GM12873 (cell line): ENCODE results near the gene COL25A1.

Source experiments
- TF ChIP-seq, protein P1 (sequence below): IDR thresholded peaks from 2 replicates; pipeline ENCODE4 v1.5.1; 2012; ENCODE audit warnings: low read depth, mild to moderate bottlenecking, moderate library complexity, low read length, control low read depth; ENCODE audit not compliant: insufficient read depth; ENCODE audit errors: missing control alignments

The COL25A1 gene

DNA sequence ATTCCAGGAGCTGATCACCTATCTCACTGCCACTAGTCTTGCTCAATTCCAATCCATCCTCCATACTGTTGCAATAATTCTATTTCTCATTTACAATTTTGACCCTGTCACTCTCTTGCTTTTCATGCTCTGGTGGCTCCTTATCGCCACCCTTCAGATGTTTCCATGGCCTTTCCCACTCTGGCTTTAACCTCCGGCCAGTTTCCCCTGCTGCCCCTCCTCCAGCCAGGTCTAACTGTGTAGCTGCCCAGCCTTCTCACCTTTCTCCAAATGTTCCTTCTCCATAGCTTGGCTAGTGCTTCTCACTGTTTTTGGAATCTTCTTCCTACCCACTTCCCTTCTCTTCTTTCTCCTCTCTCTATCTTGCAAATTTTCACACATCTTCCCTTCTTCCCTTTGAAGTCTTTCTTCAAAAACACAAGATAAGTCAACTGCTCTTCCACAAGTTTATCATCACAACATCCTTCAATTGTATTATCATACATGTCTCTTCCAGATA is 153.8 kb downstream of the COL25A1 start:
- TF ChIP-seq, protein P1, sequence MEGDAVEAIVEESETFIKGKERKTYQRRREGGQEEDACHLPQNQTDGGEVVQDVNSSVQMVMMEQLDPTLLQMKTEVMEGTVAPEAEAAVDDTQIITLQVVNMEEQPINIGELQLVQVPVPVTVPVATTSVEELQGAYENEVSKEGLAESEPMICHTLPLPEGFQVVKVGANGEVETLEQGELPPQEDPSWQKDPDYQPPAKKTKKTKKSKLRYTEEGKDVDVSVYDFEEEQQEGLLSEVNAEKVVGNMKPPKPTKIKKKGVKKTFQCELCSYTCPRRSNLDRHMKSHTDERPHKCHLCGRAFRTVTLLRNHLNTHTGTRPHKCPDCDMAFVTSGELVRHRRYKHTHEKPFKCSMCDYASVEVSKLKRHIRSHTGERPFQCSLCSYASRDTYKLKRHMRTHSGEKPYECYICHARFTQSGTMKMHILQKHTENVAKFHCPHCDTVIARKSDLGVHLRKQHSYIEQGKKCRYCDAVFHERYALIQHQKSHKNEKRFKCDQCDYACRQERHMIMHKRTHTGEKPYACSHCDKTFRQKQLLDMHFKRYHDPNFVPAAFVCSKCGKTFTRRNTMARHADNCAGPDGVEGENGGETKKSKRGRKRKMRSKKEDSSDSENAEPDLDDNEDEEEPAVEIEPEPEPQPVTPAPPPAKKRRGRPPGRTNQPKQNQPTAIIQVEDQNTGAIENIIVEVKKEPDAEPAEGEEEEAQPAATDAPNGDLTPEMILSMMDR = no peak

DNA sequence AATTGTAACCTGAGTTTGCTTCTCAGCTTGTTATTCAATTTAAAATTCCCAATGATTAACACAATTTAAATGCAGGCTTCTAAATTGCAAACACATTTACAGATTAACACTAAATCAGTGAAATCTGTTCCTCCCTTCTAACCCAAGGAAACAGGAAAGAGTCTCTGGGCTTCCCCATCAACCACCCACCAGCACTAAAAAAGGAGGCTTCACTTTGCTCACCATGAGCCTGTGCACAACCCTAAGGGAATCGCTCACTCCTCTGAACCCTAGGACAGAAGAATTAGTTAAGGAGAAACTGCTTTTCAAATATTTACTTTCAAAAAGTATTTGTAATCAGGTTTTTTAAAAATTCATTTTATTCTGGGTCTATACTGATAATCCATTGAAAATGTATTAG is 155.3 kb downstream of the COL25A1 start:
- TF ChIP-seq, protein P1 = no peak

DNA sequence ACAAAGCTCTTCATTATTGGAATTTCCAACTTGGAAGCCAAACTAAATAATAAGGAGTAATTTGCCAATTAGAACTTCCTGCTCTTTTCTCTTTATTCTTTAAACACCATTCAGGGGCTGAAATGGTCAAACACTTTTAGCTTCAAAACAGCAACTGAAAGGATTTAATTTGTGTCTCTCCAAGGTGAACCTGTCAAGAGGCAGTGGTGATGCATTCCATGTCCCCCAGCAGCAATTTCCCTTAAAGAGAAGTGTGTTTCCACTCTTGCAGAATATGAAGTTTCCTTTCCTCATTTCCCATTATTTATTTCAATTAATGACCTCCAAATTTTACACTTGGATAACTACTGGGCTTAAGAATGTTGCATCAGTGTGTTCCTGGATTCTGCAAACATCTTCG is 156.0 kb downstream of the COL25A1 start:
- TF ChIP-seq, protein P1 = no peak

DNA sequence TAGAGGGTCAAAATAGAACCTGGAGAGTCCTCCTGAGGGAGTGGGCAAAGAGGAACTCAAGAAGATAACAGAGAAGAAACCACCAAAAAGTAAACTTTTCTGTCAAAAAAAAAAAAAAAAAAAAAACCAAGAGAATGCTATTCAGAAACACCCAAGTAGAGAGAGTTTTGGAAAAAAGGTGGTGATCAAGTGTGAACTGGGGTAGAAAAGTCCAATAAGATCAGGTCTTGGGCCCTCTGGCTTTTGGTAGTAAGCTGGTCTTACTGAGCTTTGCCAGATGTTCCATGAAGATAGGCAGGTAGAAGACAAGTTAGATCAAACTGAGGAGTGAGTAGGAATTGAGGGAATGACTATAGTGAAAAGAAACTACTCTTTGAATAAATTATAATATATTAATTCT is 167.5 kb downstream of the COL25A1 start:
- TF ChIP-seq, protein P1 = no peak

DNA sequence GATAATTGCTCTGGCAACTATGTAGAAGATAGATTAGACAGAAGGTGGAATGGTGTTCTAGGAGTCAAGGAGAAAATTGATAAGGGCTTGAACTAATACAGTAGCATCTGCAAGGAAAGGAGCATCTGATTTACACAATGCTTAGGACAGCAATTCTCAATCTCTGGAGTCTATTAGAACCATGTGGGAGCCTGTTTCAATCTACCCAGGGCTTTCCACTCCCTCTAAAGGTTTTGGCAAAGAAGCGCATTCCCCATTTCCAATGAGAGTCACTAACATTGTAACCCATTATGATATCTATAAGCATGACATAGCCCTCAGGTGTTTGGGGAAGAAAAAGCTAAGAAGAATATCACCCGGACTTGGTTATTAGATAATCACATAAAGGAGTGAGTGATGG is 168.2 kb downstream of the COL25A1 start:
- TF ChIP-seq, protein P1 = no peak

DNA sequence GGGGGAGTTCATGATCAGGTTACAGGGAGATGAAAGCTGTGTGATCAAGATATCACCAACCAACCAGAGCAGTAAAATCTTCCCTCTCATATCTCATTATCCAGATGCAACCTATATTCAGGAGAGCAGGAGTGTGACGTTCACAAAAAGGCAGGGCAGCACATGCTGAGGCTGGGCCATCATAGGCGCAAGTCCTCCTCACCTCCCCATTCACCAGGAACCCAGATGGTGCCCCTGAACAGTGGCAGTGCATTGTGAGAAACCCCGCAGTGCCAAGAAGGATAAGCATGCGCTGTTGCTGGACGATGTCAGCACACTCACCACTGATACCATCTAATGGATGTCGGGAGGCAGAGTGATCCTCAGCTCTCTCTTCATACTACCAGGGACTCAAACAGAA is 170.9 kb downstream of the COL25A1 start:
- TF ChIP-seq, protein P1 = no peak

DNA sequence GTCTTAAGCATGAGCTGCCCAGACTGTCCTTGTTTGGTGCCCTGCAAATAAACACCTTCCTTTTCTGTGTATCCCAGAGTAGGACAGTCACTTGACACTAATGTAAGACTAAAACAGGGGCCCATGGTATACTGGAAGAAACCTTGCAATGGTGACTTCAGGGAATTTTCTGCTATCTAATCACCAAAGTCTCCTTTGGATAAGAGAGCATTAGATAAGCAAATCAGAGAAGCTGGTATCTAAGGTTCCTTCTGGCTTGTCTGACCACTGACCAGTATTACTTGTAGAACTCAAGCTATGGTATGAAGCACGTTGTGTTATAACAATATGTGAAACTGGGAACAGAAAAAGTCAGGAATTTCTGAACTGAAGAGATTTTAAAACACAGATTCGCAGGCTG is 173.9 kb downstream of the COL25A1 start:
- TF ChIP-seq, protein P1 = no peak
